Ishikawa (cell line): ENCODE results near the gene EFNA1.

ENCODE experiments used
- CEBPB ChIP-seq: IDR thresholded peaks from 2 replicates; pipeline ENCODE4 v1.6.1; 2012
- CREB1 ChIP-seq: IDR thresholded peaks from 2 replicates; pipeline ENCODE4 v1.6.1; 2012; ENCODE audit warnings: low read depth
- EGR1 ChIP-seq: IDR thresholded peaks from 2 replicates; pipeline ENCODE4 v1.6.1; 2012
- EP300 ChIP-seq: IDR thresholded peaks from 2 replicates; pipeline ENCODE4 v1.6.1; 2012; ENCODE audit warnings: borderline replicate concordance
- FOXM1 ChIP-seq: IDR thresholded peaks from 2 replicates; pipeline ENCODE4 v1.6.1; 2012; ENCODE audit warnings: low read depth, borderline replicate concordance
- MAX ChIP-seq: IDR thresholded peaks from 2 replicates; pipeline ENCODE4 v1.6.1; 2012
- NFIC ChIP-seq: IDR thresholded peaks from 2 replicates; pipeline ENCODE4 v1.6.1; 2012
- RAD21 ChIP-seq: IDR thresholded peaks from 2 replicates; pipeline ENCODE4 v1.6.1; 2012; ENCODE audit warnings: low read depth
- REST ChIP-seq: IDR thresholded peaks from 2 replicates; pipeline ENCODE4 v1.6.1; 2012; ENCODE audit warnings: low read depth, mild to moderate bottlenecking
- TAF1 ChIP-seq: IDR thresholded peaks from 2 replicates; pipeline ENCODE4 v1.6.1; 2012; ENCODE audit warnings: low read depth, mild to moderate bottlenecking
- TCF12 ChIP-seq: IDR thresholded peaks from 2 replicates; pipeline ENCODE4 v1.6.1; 2012; ENCODE audit warnings: low read depth
- TEAD4 ChIP-seq: IDR thresholded peaks from 2 replicates; pipeline ENCODE4 v1.6.1; 2012
- USF1 ChIP-seq: IDR thresholded peaks from 2 replicates; pipeline ENCODE4 v1.6.1; 2012
- YY1 ChIP-seq: IDR thresholded peaks from 2 replicates; pipeline ENCODE4 v1.6.1; 2012; ENCODE audit warnings: low read depth
- ZBTB7A ChIP-seq: IDR thresholded peaks from 2 replicates; pipeline ENCODE4 v1.6.1; 2012; ENCODE audit warnings: low read depth

EFNA1 gene

GRCh38 chr1:155175927-155176371 is 48.3 kb downstream of the EFNA1 start:
- TF ChIP-seq MAX = no peak
- no peak for TF ChIP-seq USF1
- no peak for TF ChIP-seq CREB1
- TF ChIP-seq EP300 = no peak

- TF ChIP-seq REST (no peak), YY1 (peak; percentile 49; the same call in 1 of the 2 replicates), RAD21 (peak; percentile 69), MAX (no peak)
These were observed 48.9 kb downstream of the EFNA1 start for GRCh38 chr1:155176544-155177071.

GRCh38 chr1:155177192-155177917 is 49.7 kb downstream of the EFNA1 start:
- TF ChIP-seq CEBPB = no peak

- TF ChIP-seq EGR1 (no peak), TCF12 (no peak), USF1 (no peak), TEAD4 (no peak), EP300 (no peak), MAX (no peak), FOXM1 (no peak), YY1 (no peak), TAF1 (no peak), REST (no peak), RAD21 (no peak), CEBPB (no peak), NFIC (no peak)
These were observed 50.2 kb downstream of the EFNA1 start for GRCh38 chr1:155177918-155178281.

GRCh38 chr1:155178441-155179111 is 50.9 kb downstream of the EFNA1 start:
- TF ChIP-seq CEBPB (peak; percentile 57), ZBTB7A (no peak), USF1 (no peak), FOXM1 (no peak)
